ENCODE measurements around the gene OGDH. TPM values are rescaled to one million over a fixed set of nuclear protein-coding genes. Genes with fewer than 3 reads are reported as not detected.
"Not testable (repeated sequence)": the region's sequence is repeated elsewhere in the genome, so short reads cannot be mapped to it uniquely, and the experiment has no call there.

The OGDH gene
- total RNA-seq, 1 experiment from 2014 or later, result 56.0 TPM

DNA sequence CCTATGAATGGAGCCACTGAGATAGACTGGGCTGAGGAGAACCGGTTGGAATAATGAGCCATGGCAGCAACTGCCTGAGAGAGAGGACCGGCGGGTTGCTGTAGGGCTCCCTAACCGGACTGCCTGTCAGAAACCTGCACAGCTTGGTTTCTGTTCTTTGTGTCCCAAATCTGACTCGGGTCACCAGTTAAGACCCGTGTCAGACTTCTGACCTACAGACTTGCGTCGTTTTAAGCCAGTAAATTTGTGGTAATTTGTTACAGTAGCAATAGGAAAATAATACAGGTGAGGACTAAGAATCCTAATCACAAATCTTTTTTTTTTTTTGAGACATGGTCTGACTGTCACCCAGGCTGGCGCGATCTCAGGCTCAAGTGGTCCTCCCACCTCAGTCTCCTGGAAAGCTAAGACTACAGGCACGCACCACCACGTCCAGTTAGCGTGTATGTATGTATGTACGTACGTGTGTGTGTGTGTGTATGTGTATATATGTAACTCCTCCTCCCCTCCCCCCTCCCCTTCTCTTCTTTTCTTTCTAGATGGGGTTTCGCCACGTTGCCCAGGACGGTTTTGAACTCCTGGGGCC, 32.0 kb upstream of the OGDH start:
- in situ Hi-C loops (cut with HindIII; ENCODE audit: low pct_unique_long_range_greater_than_20kb, low sequenced_read_pairs), result no loop called here
- DNase-seq (ENCODE audit: low read depth), result no peak

DNA sequence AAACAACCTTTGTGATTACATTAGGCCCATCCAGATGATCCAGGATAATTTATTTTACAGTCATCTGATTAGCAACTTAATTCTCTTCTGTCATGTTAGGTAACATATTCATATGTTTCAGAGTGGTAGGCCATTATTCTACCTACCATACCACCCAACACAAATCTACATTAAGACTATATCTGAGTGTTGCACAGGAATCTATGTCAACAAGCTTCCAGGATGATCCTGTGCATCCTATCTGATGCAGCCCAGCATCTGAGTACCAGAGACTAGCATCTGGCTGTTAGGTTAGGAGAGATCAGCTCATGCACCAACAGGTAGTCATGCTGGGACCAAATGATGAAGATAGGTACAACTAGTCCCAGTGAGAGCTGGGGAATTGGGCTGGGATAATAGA, 31.4 kb upstream of the OGDH start:
- in situ Hi-C loops (cut with HindIII; ENCODE audit: low pct_unique_long_range_greater_than_20kb, low sequenced_read_pairs), result no loop called here
- DNase-seq (ENCODE audit: low read depth), result no peak

DNA sequence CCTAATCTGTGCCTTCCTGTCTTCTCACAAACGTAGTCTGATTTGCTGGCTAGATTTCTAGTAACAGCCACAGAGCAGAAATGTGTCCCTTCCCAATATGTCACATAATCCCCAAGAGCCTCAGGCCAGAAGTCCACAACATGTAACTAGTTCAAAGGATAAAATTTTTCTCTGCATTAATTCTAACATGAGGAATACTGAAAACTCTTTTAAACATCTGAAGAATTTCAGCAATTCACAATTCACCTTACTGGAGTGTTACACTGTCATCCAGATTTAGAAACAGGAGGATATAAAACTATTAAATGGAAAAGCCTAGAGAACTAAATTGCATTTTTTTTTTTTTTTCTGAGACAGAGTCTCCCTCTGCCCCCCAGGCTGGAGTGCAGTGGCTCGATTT, 30.2 kb upstream of the OGDH start:
- in situ Hi-C loops (cut with HindIII; ENCODE audit: low pct_unique_long_range_greater_than_20kb, low sequenced_read_pairs), result no loop called here

DNA sequence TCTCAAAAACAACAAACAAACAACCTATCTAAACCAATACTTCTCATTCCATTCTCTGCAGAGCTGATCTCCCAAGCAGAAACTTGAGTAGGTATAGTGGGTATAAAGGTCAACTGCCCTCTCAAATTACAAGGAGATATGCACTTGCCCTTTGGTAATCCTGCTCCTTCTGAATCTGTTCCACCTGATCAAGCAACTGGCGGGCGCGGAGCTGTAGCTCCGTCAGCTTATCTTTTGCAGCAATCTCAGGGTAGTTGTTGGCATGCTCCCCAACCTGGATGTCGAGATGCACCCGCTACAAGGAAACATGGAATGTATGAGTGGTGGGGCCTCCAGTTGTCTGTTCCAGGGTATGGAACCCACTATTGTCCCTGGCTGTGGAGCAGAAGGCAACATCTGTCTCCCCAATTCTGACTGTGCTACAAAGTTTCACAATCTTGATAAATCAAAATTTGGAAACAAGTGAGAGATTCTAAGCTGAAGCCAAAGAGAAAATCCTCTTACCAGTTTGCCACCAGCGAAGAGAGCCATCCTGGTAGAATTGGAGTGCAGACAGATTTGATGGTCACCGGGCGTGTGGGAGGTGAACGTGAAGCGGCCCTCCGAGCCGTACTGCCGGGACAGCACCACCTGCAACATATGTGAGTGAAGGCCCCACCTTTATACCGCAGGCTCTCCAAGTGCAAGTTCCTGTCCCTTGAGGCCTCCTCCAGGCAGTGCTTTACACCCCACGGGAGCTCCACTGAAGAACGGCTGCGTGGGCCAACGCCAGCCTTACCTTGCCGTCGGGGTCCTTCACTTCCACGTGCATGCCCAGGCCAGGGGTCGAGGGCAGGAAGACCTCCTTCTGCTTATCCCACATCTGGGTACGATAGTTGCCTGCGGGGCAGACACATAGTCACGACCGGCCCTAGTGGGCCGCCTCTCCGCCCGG, 25.2 kb upstream of the OGDH start:
- in situ Hi-C loops (cut with HindIII; ENCODE audit: low pct_unique_long_range_greater_than_20kb, low sequenced_read_pairs), result no loop called here
- peak; percentile 50 for DNase-seq (ENCODE audit: low read depth)

More for the DNA sequence above, 30.2 kb upstream of the OGDH start:
- no peak for DNase-seq (ENCODE audit: low read depth)

DNA sequence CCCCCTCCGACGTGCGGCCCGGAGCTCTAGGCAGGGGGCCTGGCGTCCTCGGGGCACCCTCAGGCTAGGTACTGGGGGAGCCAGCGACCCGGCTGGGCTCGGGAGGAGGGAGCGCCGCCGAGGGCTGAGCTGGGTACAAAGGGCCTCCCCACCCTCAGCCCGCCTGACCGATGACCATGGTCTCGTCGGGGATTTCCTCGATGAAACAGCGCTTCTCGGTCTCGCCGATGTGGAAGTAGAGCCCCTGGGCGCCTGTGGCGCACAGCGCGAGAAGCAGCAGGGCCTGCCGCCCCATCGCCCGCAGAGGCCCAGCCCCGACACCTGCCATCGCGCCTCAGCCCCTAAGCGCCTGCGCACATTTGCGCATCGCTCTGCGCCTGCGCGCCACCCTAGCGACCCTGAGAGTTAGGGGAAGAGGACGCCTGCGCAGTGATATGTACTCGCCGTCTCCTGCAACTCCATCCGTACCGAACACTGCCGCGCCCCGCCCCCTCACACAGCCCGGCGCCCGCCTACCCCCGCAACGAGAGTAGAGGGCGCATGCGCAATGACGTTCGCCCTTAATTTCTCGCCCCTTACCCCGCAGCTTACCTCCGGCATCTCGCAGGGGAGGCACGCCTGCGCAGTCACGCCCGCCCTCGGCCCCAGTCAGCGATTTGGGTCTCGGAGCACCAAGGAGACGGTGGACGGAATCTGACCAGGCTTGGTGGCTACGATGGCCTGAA, 24.4 kb upstream of the OGDH start, which contains the start of gene TMED4:
Gene TMED4, minus strand, starts transcription at position 353 of the 725 bp plus-strand sequence. Its CDS starts 25 bp downstream, at position 328.
- peak; percentile 99 for DNase-seq (ENCODE audit: low read depth)
- in situ Hi-C loops (cut with HindIII; ENCODE audit: low pct_unique_long_range_greater_than_20kb, low sequenced_read_pairs), result no loop called here

DNA sequence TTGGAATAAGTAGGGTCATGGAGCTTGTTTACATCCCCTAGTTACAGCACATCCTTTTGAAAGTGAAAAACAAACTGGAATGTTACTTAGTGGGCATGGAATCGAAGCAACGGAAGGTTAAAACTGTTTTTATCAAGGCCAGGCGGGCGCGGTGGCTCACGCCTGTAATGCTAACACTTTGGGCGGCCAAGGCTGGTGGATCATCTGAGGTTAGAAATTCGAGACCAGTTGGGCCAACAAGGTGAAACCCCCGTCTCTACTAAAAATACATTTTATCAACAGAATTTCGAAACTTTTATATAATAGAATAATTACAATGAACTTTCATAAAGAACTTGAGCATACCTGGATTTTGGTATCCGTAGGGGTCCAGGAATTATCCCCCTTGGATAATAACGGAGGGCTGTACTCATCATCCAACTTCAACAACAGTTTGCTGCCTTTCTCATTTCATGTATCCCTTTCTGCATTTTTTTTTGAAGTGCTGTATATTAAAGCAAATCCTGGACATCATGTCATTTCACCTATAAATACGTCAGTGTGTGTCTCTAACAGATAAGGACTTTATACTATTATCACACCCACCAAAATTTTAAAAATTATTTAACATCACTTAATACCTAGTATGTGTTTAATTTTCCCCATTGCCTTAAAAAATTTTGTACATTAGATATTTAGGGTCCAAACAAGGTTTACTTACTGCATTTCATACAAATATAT, 23.1 kb upstream of the OGDH start:
- in situ Hi-C loops (cut with HindIII; ENCODE audit: low pct_unique_long_range_greater_than_20kb, low sequenced_read_pairs), result no loop called here
- no peak for DNase-seq (ENCODE audit: low read depth)

DNA sequence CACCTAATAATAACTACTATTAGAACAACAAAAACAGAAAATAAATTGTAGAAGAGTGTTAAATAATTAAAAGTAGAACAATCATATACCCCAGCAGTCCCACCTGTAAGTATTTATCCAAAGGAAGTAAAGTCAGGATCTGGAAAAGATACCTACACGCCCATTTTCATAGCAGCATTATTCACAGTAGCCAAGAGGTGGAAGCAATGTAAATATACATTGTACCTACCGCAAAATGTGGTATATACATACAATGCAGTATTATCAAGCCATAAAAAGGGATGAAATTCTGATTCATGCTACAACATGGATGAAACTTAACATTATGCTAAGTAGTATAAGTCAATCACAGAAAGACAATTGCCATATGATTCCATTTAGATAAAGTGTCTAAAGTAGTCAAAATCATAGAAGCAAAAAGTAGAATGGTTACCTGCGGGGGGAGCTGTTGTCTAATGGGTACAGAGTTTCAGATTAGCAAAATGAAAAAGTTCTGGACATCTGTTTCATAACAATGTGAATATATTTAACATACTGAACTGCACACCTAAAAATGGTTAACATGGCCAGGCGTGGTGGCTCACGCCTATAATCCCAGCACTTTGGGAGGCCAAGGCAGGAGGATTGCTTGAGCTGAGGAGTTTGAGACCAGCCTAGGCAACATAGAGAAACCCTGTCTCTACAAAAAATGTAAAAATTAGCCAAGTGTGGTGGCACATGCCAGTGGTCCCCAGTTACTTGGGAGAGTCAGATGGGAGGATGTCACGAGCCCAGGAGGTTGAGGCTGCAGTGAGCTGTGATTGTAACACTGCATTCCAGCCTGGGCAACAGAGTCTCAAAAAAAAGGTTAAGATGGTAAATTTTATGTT, 18.4 kb upstream of the OGDH start:
- in situ Hi-C loops (cut with HindIII; ENCODE audit: low pct_unique_long_range_greater_than_20kb, low sequenced_read_pairs), result no loop called here
- peak; percentile 59 for DNase-seq (ENCODE audit: low read depth)

DNA sequence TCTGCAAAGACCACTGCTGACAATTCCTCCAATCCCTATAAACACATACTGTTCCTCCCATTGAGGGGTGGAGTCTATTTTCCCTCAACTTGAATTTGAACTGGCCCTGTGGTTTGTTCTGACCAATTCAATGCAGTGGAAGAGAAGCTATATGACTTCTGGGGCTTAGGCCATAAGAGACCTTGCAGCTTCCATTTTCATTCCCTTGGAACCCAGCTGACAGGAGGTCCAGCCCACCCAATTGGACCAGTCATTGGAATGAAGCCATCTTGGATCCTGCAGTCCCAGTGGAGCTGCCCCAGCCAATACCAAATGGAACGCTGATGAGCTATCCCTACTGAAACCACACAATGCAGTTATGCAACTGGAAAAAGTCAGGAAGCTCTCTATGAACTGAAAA, 15.5 kb upstream of the OGDH start:
- in situ Hi-C loops (cut with HindIII; ENCODE audit: low pct_unique_long_range_greater_than_20kb, low sequenced_read_pairs), result no loop called here
- DNase-seq (ENCODE audit: low read depth), result no peak

DNA sequence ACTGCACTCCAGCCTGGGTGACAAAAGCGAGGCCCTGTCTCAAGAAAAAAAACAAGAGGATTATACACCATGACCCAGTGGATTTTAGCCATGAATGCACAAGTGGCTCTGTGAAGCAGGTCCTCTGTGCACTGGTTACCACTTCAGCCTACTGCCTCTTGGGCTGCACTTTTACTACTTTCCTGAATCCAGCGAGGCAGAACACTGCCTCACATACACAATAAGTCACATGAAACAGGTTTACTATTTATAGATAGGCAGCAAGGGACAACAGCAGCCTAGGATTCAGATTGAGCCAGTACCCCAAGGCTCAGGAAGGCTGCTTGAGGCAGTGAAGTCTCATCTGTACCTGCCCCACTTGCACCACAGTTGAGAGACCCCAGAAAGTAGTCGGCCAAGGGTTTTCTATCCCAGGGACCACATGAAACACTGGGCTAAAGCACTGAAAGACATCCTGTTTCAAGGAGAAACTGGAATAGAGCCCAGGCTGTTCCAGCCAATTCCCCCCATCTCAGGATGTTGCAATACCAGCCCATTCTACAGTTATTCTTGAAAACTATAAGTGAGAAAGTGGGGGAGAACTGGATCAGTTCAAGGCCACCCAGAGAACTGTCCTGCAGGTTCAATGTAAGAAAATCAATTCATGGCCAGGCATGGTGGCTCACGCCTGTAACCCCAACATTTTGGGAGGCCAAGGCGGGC, 10.3 kb upstream of the OGDH start:
- peak; percentile 66 for DNase-seq (ENCODE audit: low read depth)
- in situ Hi-C loops (cut with HindIII; ENCODE audit: low pct_unique_long_range_greater_than_20kb, low sequenced_read_pairs), result no loop called here

DNA sequence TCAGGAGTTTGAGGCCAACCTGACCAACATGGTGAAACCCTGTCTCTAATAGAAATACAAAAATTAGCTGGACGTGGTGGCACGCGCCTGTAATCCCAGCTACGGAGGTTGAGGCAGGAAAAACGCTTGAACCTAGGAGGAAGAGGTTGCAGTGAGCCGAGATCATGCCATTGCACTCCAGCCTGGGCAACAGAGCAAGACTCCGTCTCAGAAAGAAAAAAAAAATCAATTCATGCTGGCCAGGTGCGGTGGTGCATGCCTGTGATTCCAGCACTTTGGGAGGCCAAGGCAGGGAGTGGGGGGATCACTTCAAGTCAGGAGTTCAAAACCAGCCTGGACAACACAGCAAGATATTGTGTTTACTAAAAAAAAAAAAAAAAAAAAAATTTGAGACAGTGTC, 9.2 kb upstream of the OGDH start:
- in situ Hi-C loops (cut with HindIII; ENCODE audit: low pct_unique_long_range_greater_than_20kb, low sequenced_read_pairs); DNase-seq (ENCODE audit: low read depth): not testable (repeated sequence)

DNA sequence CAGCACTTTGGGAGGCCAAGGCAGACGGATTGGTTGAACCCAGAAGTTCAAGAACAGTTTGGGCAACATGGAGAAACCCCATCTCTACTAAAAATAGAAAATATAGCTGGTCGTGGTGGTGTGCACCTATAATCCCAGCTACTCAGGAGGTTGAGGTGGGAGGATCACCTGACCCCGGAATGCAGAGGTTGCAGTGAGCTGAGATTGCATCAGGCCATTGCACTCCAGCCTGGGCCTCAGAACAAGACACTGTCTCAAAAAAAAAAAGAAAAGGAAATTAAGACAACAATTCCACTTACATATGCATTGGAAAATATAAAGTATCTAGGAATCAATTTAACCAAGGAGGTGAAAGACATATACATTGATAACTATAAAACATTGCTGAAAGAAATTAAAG, 7.2 kb upstream of the OGDH start:
- in situ Hi-C loops (cut with HindIII; ENCODE audit: low pct_unique_long_range_greater_than_20kb, low sequenced_read_pairs), result no loop called here

DNA sequence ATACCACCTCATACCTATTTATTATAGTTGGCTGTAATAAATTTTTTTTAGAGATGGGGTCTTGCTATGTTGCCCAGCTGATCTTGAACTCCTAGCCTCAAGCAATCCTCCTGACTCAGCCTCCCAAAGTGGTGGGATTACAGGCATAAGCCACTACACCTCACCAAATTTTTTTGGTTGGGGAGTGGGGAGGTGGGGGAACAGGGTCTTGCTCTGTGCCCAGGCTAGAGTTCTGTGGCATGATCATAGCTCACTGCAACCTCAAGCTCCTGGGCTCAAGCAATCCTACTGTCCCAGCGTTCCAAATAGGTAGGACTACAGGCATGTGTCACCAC, 3.9 kb upstream of the OGDH start:
- in situ Hi-C loops (cut with HindIII; ENCODE audit: low pct_unique_long_range_greater_than_20kb, low sequenced_read_pairs), result no loop called here
- no peak for DNase-seq (ENCODE audit: low read depth)

More for the DNA sequence above, 7.2 kb upstream of the OGDH start:
- no peak for DNase-seq (ENCODE audit: low read depth)

DNA sequence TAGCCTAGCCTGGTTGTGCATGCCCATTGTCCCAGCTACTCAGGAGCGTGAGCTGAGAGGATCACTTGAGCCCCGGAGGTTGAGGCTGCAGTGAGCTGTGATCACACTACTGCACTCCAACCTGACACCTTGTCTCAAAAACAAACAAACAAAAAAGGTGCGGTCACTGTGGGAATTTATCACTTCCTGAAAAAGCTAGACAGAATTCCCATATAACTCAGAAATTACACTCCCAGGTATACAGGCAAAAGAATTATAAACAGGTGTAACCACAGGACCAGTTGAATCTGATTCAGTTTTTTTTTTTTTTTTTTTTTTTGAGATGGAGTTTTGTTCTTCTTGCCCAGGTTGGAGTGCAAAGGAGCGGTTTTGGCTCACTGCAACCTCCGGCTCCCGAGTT, 3.2 kb upstream of the OGDH start:
- no peak for DNase-seq (ENCODE audit: low read depth)
- in situ Hi-C loops (cut with HindIII; ENCODE audit: low pct_unique_long_range_greater_than_20kb, low sequenced_read_pairs), result no loop called here

DNA sequence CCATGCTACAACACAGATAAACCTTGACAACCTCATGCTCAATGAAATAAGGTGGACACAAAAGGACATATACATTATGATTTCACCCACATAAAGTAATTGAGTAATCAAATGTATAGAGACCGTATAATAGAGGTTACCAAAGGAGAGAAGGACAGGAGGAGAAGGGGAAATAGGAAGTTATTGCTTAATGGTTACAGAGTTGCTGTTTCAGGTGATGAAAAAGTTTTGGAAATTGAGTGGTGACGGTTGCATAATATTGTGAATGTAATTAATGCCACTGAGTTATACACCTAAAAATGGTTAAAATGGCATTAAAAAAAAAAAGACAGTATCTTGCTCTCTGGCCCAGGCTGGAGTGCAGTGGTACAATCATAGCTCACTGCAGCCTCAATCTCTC, 1.5 kb upstream of the OGDH start:
- in situ Hi-C loops (cut with HindIII; ENCODE audit: low pct_unique_long_range_greater_than_20kb, low sequenced_read_pairs), result no loop called here
- DNase-seq (ENCODE audit: low read depth), result no peak

DNA sequence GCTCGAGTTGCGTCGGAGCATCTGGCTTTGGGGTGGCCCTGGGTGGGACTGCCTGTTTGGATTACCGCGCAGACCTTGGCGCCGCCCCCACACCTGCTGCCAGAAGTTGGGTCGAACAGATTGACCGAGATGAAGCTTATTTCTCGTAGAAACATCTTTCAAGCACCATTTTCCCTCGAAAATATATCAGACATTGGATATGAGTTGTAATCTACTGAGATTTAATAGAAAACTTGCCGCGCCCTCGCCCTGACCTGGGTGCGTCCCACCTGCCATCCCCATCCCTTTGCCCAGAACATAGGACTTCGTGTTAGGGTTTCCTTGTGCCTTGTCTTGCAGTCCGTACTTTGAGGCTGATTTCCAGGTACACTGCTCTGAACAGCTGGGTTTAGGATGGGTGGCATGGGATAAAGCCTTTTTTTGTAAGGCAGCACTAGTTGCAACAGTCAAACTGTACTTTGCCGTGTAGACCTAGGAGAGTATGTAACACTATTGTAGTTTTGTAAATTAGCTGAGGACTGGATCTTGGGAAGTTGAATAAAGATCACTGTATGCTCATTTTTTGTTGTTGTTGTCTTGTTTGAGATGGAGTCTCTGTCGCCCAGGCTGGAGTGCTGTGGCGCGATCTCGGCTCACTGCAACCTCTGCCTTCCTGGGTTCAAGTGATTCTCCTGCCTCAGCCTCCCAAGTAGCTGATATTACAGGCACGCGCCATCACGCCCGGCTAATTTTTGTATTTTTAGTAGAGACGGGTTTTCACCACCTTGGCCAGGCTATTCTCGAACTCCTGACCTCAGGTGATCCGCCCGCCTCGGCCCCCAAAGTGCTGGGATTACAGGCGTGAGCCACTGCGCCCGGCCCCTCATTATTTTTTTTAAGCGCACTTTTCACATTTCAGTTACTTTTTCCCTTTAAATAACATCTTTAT, 978 bp downstream of the OGDH start:
- in situ Hi-C loops (cut with HindIII; ENCODE audit: low pct_unique_long_range_greater_than_20kb, low sequenced_read_pairs), result no loop called here
- DNase-seq (ENCODE audit: low read depth), result no peak

DNA sequence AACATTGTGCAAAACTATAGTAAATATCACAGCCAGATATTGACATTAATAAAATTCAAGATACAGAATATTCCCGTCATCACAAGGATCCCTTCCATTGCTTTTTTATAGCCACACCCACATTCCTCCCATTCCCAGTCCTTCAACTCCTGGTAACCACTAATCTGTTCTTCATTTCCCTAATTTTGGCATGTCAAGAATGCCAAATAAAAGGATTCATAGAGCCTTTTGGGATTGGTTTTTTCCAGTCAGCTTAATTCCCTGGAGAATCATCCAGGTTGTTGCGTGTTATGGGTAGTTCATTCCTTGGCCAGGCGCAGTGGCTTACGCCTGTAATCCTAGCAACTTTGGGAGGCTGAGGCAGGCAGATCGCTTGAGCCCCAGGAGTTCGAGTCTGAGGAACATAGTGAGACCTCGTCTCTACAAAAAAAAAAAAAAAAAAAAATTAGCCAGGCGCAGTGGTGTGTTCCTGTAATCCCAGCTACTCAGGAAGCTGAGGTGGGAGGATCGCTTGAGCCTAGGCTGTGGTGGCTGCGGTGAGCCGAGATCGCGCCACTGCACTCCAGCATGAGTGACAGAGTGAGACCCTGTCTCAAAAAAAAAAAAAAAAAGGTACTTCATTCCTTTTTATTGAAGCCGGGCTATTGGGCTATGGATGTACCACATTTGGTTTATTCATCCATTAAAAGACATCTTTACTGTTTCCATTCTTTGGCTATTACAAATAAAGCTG, 2.7 kb downstream of the OGDH start:
- DNase-seq (ENCODE audit: low read depth), result no peak
- in situ Hi-C loops (cut with HindIII; ENCODE audit: low pct_unique_long_range_greater_than_20kb, low sequenced_read_pairs), result no loop called here
